HG02943 (cell line): ENCODE results near the gene CSGALNACT2.

Source experiments
- ATAC-seq: cut with Tn5 transposase; IDR thresholded peaks from one replicate; pipeline ENCODE4 v1.9.1; 2021; ENCODE audit warnings: mild to moderate bottlenecking, low read depth, moderate library complexity; ENCODE audit not compliant: unreplicated experiment

The CSGALNACT2 gene

GRCh38 chr10:43111921-43112607 is 26.2 kb upstream of the CSGALNACT2 start:
- ATAC-seq, result no peak

DNA sequence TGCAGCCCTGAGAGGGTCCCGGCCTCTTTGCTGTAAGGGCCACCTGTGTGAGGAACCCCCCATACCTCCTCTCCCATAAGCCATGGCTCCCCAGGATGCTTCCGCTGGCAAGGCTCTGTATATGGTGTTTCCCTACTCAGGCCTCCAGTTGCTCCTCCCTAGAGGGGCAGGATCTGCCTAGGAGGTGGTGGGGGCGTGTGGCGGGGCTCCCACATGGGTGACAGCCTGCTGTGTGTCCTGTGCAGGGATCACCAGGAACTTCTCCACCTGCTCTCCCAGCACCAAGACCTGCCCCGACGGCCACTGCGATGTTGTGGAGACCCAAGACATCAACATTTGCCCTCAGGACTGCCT is 25.7 kb upstream of the CSGALNACT2 start:
- no peak for ATAC-seq

- no peak for ATAC-seq
Observed at GRCh38 chr10:43113201-43114087, 24.8 kb upstream of the CSGALNACT2 start.

GRCh38 chr10:43114088-43114742 is 24.0 kb upstream of the CSGALNACT2 start:
- ATAC-seq, result no peak

DNA sequence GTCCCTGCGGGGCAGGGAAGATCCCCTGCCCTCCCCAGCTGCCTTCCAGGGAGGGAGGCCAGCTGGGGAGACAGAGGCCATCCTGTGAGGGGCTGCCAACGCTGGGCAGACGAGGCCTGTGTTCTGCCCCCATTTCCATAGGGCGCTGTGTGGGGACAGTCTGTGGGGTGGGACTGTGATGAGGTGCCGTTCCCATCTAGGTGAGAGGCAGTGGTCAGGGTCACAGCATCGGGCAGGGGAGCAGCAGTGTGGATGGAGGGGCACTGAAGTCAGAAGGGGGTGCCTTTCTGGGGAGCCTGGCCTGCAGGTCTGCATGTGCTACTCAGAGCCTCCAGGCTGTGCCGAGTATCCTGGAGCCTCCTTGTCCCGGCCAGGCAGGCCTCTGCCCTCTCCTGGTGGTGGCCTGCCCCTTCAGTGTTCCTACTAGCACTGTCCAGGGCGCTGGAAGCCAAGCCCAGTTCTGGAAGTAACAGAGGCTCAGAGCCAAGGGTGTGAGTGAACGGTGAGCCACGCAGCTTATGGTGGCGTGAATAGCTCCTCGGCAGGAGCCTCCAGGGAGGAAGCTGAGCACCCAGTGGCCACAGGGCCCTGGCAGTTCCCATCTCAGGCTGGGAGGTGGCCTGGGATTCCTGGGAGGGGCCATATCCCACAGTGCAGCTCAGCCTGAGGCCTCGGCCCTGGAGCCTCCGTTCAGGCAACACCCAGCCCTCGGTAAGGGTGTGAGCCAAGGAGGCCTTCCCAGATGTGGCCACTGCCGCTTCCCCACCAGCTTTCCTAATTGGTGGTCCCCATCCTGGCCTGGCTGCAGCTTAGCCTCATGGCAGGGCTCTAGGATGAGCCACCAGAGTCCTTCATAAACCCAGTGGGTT is 23.3 kb upstream of the CSGALNACT2 start:
- no peak for ATAC-seq

DNA sequence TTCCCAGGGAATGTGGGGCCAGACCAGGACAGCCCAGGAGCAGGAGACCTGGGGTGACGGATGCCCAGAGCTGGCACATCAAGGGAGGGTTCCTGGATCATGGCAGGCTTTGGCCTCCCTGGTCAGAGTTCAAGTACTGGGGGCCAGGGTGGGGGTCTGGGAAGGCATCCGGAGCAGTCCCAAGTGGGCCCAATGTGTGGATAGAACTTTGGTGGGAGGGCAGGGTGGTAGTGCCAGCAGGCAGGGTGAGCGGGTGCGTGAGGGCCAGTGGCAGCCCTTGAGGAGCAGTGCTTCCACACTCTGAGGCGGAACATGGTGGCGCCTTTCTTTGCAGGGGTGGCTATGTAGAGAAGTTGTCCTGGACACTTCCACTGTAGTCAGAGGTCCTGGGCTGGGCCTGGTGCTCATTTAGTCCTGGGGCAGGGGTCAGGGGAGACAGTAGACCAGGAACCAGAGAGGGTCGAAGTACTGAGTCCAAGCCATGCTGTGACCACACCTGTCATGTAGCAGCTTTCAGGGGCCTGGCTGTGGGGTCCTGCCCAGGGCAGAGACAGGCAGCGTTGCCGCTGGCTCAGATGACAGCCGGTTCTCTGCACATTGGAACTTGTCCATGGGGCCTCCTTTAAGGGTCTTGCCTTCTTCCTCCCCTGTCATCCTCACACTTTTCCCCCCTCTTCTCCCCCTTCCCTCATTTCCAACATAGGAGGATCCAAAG is 22.2 kb upstream of the CSGALNACT2 start:
- no peak for ATAC-seq

GRCh38 chr10:43116596-43116995 is 21.6 kb upstream of the CSGALNACT2 start:
- no peak for ATAC-seq

- ATAC-seq, result no peak
Observed at GRCh38 chr10:43117031-43117776, 21.0 kb upstream of the CSGALNACT2 start.

DNA sequence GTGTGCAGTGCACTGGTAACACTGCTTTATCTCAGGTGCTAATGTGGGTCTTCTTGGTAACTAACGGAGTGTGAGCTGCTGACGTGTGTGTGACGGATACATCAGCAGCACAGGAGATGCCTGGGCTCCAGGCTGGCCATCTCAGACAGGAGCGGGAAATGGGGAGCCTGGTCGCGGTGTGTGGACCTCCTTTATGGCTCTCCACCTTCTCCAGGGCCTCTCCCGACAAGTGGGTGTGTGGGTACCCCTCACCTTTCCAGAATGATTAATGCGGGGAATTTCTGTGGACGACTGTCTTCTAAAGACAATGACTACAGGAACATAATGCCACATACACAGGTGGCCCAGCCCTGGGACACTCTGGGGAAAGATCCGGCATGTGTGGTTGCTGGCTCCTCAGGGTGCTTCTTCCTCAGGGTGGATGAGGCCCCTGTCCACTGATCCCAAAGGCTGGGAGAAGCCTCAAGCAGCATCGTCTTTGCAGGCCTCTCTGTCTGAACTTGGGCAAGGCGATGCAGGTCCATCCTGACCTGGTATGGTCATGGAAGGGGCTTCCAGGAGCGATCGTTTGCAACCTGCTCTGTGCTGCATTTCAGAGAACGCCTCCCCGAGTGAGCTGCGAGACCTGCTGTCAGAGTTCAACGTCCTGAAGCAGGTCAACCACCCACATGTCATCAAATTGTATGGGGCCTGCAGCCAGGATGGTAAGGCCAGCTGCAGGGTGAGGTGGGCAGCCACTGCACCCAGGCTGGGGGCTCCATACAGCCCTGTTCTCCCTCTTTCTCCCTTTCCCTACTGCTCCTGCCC is 20.3 kb upstream of the CSGALNACT2 start:
- ATAC-seq, result no peak

GRCh38 chr10:43118631-43119415 is 19.4 kb upstream of the CSGALNACT2 start:
- ATAC-seq, result no peak

DNA sequence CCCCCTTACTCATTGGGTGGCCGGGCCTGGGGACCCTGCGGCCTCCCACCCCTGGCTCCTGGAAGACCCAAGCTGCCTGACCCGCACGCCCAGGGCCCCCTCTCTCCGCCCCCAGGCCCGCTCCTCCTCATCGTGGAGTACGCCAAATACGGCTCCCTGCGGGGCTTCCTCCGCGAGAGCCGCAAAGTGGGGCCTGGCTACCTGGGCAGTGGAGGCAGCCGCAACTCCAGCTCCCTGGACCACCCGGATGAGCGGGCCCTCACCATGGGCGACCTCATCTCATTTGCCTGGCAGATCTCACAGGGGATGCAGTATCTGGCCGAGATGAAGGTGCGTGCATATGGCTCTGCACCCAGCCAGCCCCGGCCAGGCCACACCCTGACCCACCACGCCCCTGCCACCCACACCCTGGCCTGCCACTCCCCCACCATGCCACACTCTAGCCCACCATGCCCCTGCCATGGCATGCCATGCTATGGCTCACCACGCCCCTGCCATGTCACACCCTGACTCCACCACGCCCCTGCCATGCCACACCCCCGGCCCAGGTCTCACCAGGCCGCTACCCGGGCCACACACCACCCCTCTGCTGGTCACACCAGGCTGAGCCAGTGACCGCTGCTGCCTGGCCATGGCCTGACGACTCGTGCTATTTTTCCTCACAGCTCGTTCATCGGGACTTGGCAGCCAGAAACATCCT is 18.7 kb upstream of the CSGALNACT2 start:
- no peak for ATAC-seq

- no peak for ATAC-seq
Observed at GRCh38 chr10:43120116-43120928, 17.9 kb upstream of the CSGALNACT2 start.

GRCh38 chr10:43120929-43121314 is 17.3 kb upstream of the CSGALNACT2 start:
- peak; percentile 85 for ATAC-seq

GRCh38 chr10:43121444-43121843 is 16.8 kb upstream of the CSGALNACT2 start:
- no peak for ATAC-seq

- no peak for ATAC-seq
Observed at GRCh38 chr10:43122096-43122495, 16.1 kb upstream of the CSGALNACT2 start.

GRCh38 chr10:43122826-43123225 is 15.4 kb upstream of the CSGALNACT2 start:
- ATAC-seq, result no peak
